ENCODE data around the gene SAMD4A.

The SAMD4A gene

GRCh38 chr14:54830650-54831049 lies 263.7 kb downstream of the SAMD4A start:
- no peaks in the 10 kb centered on the region for H3K4me1 Mint-ChIP-seq

GRCh38 chr14:54834081-54834480 lies 267.2 kb downstream of the SAMD4A start:
- no peak for TF ChIP-seq CTCF (IDR thresholded peaks at IDR 0.05; ENCODE audit: unreplicated experiment in 3 of 3)
- H3K9me3 Mint-ChIP-seq = peaks cover 10% of the 10 kb centered on the region
- no peaks in the 10 kb centered on the region for H3K36me3 Mint-ChIP-seq (ENCODE audit: low read depth)
- H3K27me3 Mint-ChIP-seq (ENCODE audit: low read depth) = peaks cover 6% of the 10 kb centered on the region
- H3K4me3 Mint-ChIP-seq = no peak overlapping the region
- no peaks in the 10 kb centered on the region for H3K4me1 Mint-ChIP-seq
- H3K27ac Mint-ChIP-seq = no peak overlapping the region

More at GRCh38 chr14:54830650-54831049, 263.7 kb downstream of the SAMD4A start:
- peaks cover 18% of the 10 kb centered on the region for H3K9me3 Mint-ChIP-seq
- no peak overlapping the region for H3K4me3 Mint-ChIP-seq
- H3K36me3 Mint-ChIP-seq (ENCODE audit: low read depth) = peaks cover 7% of the 10 kb centered on the region
- no peak overlapping the region for H3K27ac Mint-ChIP-seq
- TF ChIP-seq CTCF (IDR thresholded peaks at IDR 0.05; ENCODE audit: unreplicated experiment in 3 of 3) = no peak
- H3K27me3 Mint-ChIP-seq (ENCODE audit: low read depth) = peaks cover 5% of the 10 kb centered on the region

GRCh38 chr14:54834727-54835126 lies 267.8 kb downstream of the SAMD4A start:
- peaks cover 4% of the 10 kb centered on the region for H3K4me1 Mint-ChIP-seq
- H3K9me3 Mint-ChIP-seq = peaks cover 10% of the 10 kb centered on the region

GRCh38 chr14:54836231-54836630 lies 269.3 kb downstream of the SAMD4A start:
- Mint-ChIP-seq H3K27ac (no peak overlapping the region), H3K27me3 (ENCODE audit: low read depth) (peaks cover 12% of the 10 kb centered on the region), H3K36me3 (ENCODE audit: low read depth) (peaks cover 7% of the 10 kb centered on the region), H3K9me3 (peaks cover 5% of the 10 kb centered on the region), H3K4me3 (no peak overlapping the region), H3K4me1 (peaks cover 6% of the 10 kb centered on the region)
- TF ChIP-seq CTCF (IDR thresholded peaks at IDR 0.05; ENCODE audit: unreplicated experiment in 3 of 3) = no peak

More at GRCh38 chr14:54834727-54835126, 267.8 kb downstream of the SAMD4A start:
- TF ChIP-seq CTCF (IDR thresholded peaks at IDR 0.05; ENCODE audit: unreplicated experiment in 3 of 3) = no peak
- Mint-ChIP-seq H3K4me3 (no peak overlapping the region), H3K27me3 (ENCODE audit: low read depth) (peaks cover 7% of the 10 kb centered on the region), H3K27ac (no peak overlapping the region), H3K36me3 (ENCODE audit: low read depth) (no peaks in the 10 kb centered on the region)

- Mint-ChIP-seq H3K4me3 (no peak overlapping the region), H3K36me3 (ENCODE audit: low read depth) (peaks cover 7% of the 10 kb centered on the region), H3K4me1 (peaks cover 6% of the 10 kb centered on the region), H3K9me3 (peaks cover 2% of the 10 kb centered on the region), H3K27me3 (ENCODE audit: low read depth) (peaks cover 12% of the 10 kb centered on the region), H3K27ac (no peak overlapping the region)
- no peak for TF ChIP-seq CTCF (IDR thresholded peaks at IDR 0.05; ENCODE audit: unreplicated experiment in 3 of 3)
Observed at GRCh38 chr14:54837508-54838149, 270.7 kb downstream of the SAMD4A start.

- Mint-ChIP-seq H3K4me1 (peaks cover 6% of the 10 kb centered on the region), H3K9me3 (no peaks in the 10 kb centered on the region), H3K27me3 (ENCODE audit: low read depth) (peaks cover 12% of the 10 kb centered on the region), H3K4me3 (no peak overlapping the region), H3K27ac (no peak overlapping the region), H3K36me3 (ENCODE audit: low read depth) (peaks cover 7% of the 10 kb centered on the region)
- TF ChIP-seq CTCF (IDR thresholded peaks at IDR 0.05; ENCODE audit: unreplicated experiment in 3 of 3) = no peak
Observed at GRCh38 chr14:54838931-54839512, 272.1 kb downstream of the SAMD4A start.
